ENCODE measurements around the gene DHX32. TPM values are rescaled to one million over a fixed set of nuclear protein-coding genes. Genes with fewer than 3 reads are reported as not detected.

Gene DHX32
- total RNA-seq, 2 experiments from 2014 or later, result 16.3 to 18.6 TPM

DNA sequence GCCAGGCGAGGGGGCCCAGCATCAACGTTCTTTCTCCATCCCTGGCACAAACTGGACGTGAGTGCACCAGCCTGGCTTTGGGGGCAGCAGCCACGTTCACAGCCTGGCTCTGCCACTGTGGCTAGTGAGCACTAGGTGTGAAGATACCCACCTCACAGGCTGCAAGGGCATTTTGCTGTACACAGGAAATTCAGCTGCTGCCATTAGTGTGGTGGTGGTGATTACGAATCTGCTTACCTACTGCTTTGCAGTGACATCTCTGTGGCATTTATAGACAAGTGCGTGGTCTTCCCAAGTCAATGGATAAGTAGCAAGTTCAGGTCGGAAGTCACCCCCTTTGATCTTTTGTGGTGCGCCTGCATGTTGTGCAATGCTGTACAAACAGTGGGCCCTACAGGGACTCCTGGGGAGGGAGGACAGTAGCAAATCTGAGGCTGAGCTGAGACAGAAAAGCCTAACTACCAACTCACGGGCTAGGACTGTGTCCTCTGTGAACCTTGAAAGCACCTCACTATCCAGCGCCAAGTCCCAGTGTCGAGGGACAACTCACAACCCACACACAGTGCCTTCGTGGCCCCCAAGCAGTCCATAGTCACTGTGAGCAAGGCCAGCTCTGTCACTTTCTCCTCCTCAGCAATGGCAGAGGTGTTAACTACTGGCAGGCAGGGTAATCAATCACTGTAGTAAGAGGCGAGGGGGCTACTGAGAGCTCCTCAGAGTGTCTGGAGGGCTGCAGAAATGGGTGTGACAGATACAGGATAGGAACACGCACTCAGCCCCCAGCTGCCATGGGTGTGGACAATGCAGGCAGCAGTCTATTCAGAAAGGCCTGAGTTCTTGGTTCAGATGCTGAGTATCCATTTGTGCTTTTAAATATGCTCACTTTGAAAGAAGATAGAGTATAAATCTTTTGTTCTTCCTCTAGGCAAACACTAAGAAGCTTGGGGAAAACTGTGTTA lies 88.5 kb downstream of the DHX32 start:
- peaks cover 16% of the 10 kb centered on the region for H3K4me1 Mint-ChIP-seq (ENCODE audit: low read depth)
- DNase-seq, result no peak
- intact Hi-C loops (cut with micrococcal nuclease), result no loop called here

DNA sequence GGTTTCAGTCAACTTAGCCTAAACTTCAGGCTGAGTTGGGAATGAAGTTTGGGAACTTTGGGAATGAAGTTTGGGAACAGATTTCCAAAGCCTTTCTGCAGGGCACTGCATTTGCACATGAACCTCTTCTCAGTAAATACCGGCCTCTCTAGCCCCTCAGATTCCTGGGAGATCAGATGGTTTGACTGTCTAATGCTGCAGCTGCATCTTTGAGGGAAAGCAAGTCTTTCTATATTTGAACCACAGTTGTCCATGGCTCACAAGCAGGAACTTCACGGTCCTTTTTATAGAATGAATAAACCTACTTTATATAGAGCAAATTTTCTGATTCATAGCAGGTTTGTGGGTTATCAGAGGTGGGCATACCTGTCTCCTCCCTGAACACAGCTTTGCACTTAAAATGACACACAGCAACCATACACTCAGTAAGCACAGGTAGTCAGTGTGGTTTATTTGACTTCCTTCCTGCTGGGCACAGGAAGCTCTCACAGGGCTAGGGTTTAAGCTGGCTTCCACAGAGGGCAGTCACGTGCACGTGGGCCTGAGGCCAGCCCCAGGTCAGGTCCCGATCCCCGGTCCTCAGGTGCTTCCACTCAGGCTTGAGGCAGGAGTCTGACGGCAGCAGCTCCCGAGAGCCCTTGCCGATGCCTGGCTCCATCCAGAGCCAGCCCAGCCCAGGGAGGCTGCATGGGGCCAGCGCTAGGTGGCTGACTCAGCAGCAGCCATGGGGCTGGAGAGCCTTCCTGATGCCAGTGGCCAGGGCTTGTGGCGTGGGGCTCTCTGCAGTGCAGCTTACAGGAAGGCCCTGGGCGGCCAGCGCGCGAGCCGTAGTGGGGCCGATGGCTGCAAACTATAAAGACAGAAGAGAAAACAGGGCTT lies 92.7 kb downstream of the DHX32 start:
- intact Hi-C loops (cut with micrococcal nuclease), result no loop called here
- ChIA-PET POLR2A (no interaction called here), CTCF (no interaction called here)
- Mint-ChIP-seq H3K4me1 (ENCODE audit: low read depth) (peaks cover 17% of the 10 kb centered on the region), H3K27ac (peak overlapping the region; percentile 49), H3K36me3 (peaks cover 15% of the 10 kb centered on the region), H3K9me3 (no peaks in the 10 kb centered on the region), H3K27me3 (no peaks in the 10 kb centered on the region), H3K4me3 (no peak overlapping the region)
- DNase-seq, result no peak

More for the DNA sequence above, 88.5 kb downstream of the DHX32 start:
- H3K36me3 Mint-ChIP-seq, result peaks cover 28% of the 10 kb centered on the region
- CTCF ChIA-PET, result no interaction called here
- no peaks in the 10 kb centered on the region for H3K27me3 Mint-ChIP-seq
- POLR2A ChIA-PET, result no interaction called here
- H3K9me3 Mint-ChIP-seq, result no peaks in the 10 kb centered on the region
- H3K27ac Mint-ChIP-seq, result no peak overlapping the region
- no peak overlapping the region for H3K4me3 Mint-ChIP-seq

Small RNAs within 50 kb of the gene (microRNA-seq; reads per million reads assigned to microRNA genes)
- gene MIR4484 (ENCODE audit: borderline microRNAs expressed, borderline number of aligned reads, borderline replicate concordance), result 1.6 reads per million

Other genes with a start within 250 kb of the DHX32 start
- gene TEX36, start 198.1 kb downstream of the DHX32 start, total RNA-seq, result not detected
- 10 to 100 TPM; 23.0 to 27.7 TPM for gene EDRF1, start 161.6 kb downstream of the DHX32 start, total RNA-seq
- not detected for gene MMP21, start 105.5 kb downstream of the DHX32 start, total RNA-seq
- gene UROS, start 58.0 kb downstream of the DHX32 start, total RNA-seq, result 10 to 100 TPM; 35.0 to 38.3 TPM
- 100 to 1,000 TPM in 1 of 2 experiments, 10 to 100 TPM in 1; 96.3 to 100 TPM for gene BCCIP, start 57.7 kb downstream of the DHX32 start, total RNA-seq
- under 1 TPM; 0.46 to 0.50 TPM for gene FANK1, start 15.3 kb upstream of the DHX32 start, total RNA-seq

Measured in activated CD4-positive, alpha-beta memory T cell treated with anti-CD3 and anti-CD28 coated beads for 36 hours (primary cell).